ENCODE measurements around the gene CRTAC1. TPM values are rescaled to one million over a fixed set of nuclear protein-coding genes. Genes with fewer than 3 reads are reported as not detected.

The CRTAC1 gene
- total and polyA plus RNA-seq, 2 donors (not counting 3 experiments of a cell fraction or from before 2014, with no cell fraction given): 1.4 to 3.0 TPM

- H3K9ac ChIP-seq (replicated peaks; ENCODE audit: extremely low read depth, insufficient read depth, low read length): no peak overlapping the region
- BruUV-seq (replicated peaks): no TSS peak
- peaks cover under 1 to 2% of the 10 kb centered on the region in 2 experiments for H3K27me3 ChIP-seq (ENCODE audit: control insufficient read depth in 2 of 2, insufficient read depth in 2 of 2, low read length in 2 of 2)
- no peaks in the 10 kb centered on the region for H3K4me1 ChIP-seq (ENCODE audit: control insufficient read depth, extremely low read depth, insufficient read depth, low read length)
- intact Hi-C loops (cut with micrococcal nuclease): no loop called here
- dilution Hi-C loops (cut with MboI; ENCODE audit: extremely low pct_ligation_motif_present, low sequenced_read_pairs): no loop called here
- no peak overlapping the region for H3K4me2 ChIP-seq (ENCODE audit: insufficient read depth, low read length)
- ChIA-PET CTCF (interaction anchor here (1.0 to 1.8 kb wide), 2 partner anchors 19 to 22 kb away, joined by 3 read pairs; no protein-coding TSS in a partner anchor), POLR2A (no interaction called here)
- no peaks in the 10 kb centered on the region for H3K9me3 ChIP-seq (replicated peaks; ENCODE audit: control insufficient read depth, insufficient read depth, low read length)
- H3K36me3 ChIP-seq (ENCODE audit: control insufficient read depth in 2 of 2, extremely low read depth in 1 of 2, insufficient read depth in 2 of 2, low read length in 2 of 2): no peaks in the 10 kb centered on the region
- no peak overlapping the region for H3K27ac ChIP-seq (ENCODE audit: insufficient read depth, low read depth, low read length)
- TF ChIP-seq EZH2 (IDR thresholded peaks at IDR 0.05; ENCODE audit: borderline replicate concordance, low read depth, low read length, severe bottlenecking) (no peak), GATA2 (IDR thresholded peaks at IDR 0.05; ENCODE audit: insufficient read depth, insufficient read length, low read depth, low read length) (no peak), CTCF (IDR thresholded peaks at IDR 0.05; ENCODE audit: extremely low read depth in 1 of 2, insufficient read depth in 1 of 2, low read depth in 1 of 2, low read length in 2 of 2) (no peak), JUN (IDR thresholded peaks at IDR 0.05; ENCODE audit: borderline replicate concordance, insufficient read depth, insufficient read length, low read depth) (no peak), POLR2A (IDR thresholded peaks at IDR 0.05; ENCODE audit: low read depth, low read length) (no peak), FOS (IDR thresholded peaks at IDR 0.05; ENCODE audit: borderline replicate concordance, insufficient read depth, low read length) (no peak), MYC (IDR thresholded peaks at IDR 0.05; ENCODE audit: low read depth, low read length) (no peak), POLR2AphosphoS5 (IDR thresholded peaks at IDR 0.05; ENCODE audit: insufficient read depth, low read depth, low read length) (no peak), MAX (IDR thresholded peaks at IDR 0.05; ENCODE audit: insufficient read depth, insufficient read length) (no peak)
- FAIRE-seq (no peak), DNase-seq (ENCODE audit: low read depth, low spot score) (no peak)
- no peak overlapping the region for H2AFZ ChIP-seq (ENCODE audit: low read depth, low read length)
- H3K4me3 ChIP-seq (replicated peaks in 1 of 3; ENCODE audit: insufficient read depth in 1 of 3, low read depth in 1 of 3, low read length in 3 of 3): no peak overlapping the region
- H3K79me2 ChIP-seq (ENCODE audit: control insufficient read depth, insufficient read depth, low read length): no peaks in the 10 kb centered on the region
- H3K9me1 ChIP-seq (replicated peaks; ENCODE audit: control insufficient read depth, extremely low read depth, insufficient read depth, low read length): no peaks in the 10 kb centered on the region
- no peaks in the 10 kb centered on the region for H4K20me1 ChIP-seq (replicated peaks; ENCODE audit: control insufficient read depth, extremely low read depth, insufficient read depth, low read length)
Observed at GRCh38 chr10:98023024-98023423, 7.4 kb downstream of the CRTAC1 start.
